GM23248 (cell line): Measurements from ENCODE around the gene MAFB. TPM values are rescaled to one million over a fixed set of nuclear protein-coding genes. Genes with fewer than 3 reads are reported as not detected.
A peak's percentile ranks its signal among the peaks of the same experiment; 100 is the strongest.

Experiments used
- DNase-seq: peaks from one replicate; pipeline ENCODE4 v3.0.0-alpha.2; 2015
- H2AFZ ChIP-seq: fragments of 200-600 bp; sonication (generic); 2 replicates; pipeline ENCODE4 v1.6.1; 2016; ENCODE audit warnings: antibody characterized with exemption
- H3F3A ChIP-seq: fragments of 200-600 bp; sonication (generic); 2 replicates; pipeline ENCODE4 v1.6.1; 2016; ENCODE audit warnings: mild to moderate bottlenecking, antibody characterized with exemption, mixed run types; ENCODE audit not compliant: insufficient read depth
- H3K27ac ChIP-seq: fragments of 200-600 bp; sonication (generic); 2 replicates; pipeline ENCODE4 v1.5.1; 2016; ENCODE audit warnings: mild to moderate bottlenecking
- H3K27me3 ChIP-seq: fragments of 200-600 bp; sonication (generic); replicated peaks from 2 replicates; pipeline ENCODE4 v1.6.1; 2016; ENCODE audit warnings: mild to moderate bottlenecking; ENCODE audit not compliant: insufficient read depth
- H3K36me3 ChIP-seq: fragments of 200-600 bp; sonication (generic); 2 replicates; pipeline ENCODE4 v1.6.1; 2016; ENCODE audit warnings: low read depth, mild to moderate bottlenecking
- H3K4me1 ChIP-seq: fragments of 200-600 bp; sonication (generic); 2 replicates; pipeline ENCODE4 v1.6.1; 2016; ENCODE audit warnings: mild to moderate bottlenecking; ENCODE audit not compliant: insufficient read depth
- H3K4me2 ChIP-seq: fragments of 200-600 bp; sonication (generic); one replicate; pipeline ENCODE4 v1.6.1; 2016; ENCODE audit warnings: mild to moderate bottlenecking; ENCODE audit not compliant: unreplicated experiment
- H3K4me3 ChIP-seq: fragments of 200-600 bp; sonication (generic); 2 replicates; pipeline ENCODE4 v1.5.1; 2016; ENCODE audit warnings: mild to moderate bottlenecking
- H3K79me2 ChIP-seq: fragments of 200-600 bp; sonication (generic); 2 replicates; pipeline ENCODE4 v1.6.1; 2016; ENCODE audit warnings: mild to moderate bottlenecking; ENCODE audit not compliant: insufficient read depth
- H3K9ac ChIP-seq: fragments of 200-600 bp; sonication (generic); 2 replicates; pipeline ENCODE4 v1.6.1; 2016; ENCODE audit warnings: mild to moderate bottlenecking
- H3K9me2 ChIP-seq: fragments of 200-600 bp; sonication (generic); 2 replicates; pipeline ENCODE4 v1.6.1; 2016; ENCODE audit warnings: mixed run types, mild to moderate bottlenecking, moderate library complexity; ENCODE audit not compliant: insufficient read depth
- H3K9me3 ChIP-seq: fragments of 200-600 bp; sonication (generic); one replicate; pipeline ENCODE4 v1.6.1; 2017; ENCODE audit warnings: low read depth
- H4K20me1 ChIP-seq: fragments of 200-600 bp; sonication (generic); 2 replicates; pipeline ENCODE4 v1.6.0; 2016; ENCODE audit not compliant: insufficient read depth
- EZH2 ChIP-seq: fragments of 200-600 bp; sonication (generic); IDR thresholded peaks from 2 replicates; pipeline ENCODE4 v1.6.1; 2018; ENCODE audit warnings: antibody characterized with exemption, mild to moderate bottlenecking; ENCODE audit not compliant: insufficient read depth, poor library complexity, severe bottlenecking
- EZH2phosphoT487 ChIP-seq: fragments of 200-600 bp; sonication (generic); IDR thresholded peaks from 2 replicates; pipeline ENCODE4 v1.6.1; 2018; ENCODE audit warnings: antibody characterized with exemption, moderate library complexity, mild to moderate bottlenecking, low read depth; ENCODE audit not compliant: insufficient read depth
- WGBS, 2 experiments: methylation state at CpG; one replicate each; pipeline ENCODE4 v1.1.6; 2015 to 2017; ENCODE audit warnings: low lambda C conversion rate in 2 of 2, low coverage in 1 of 2; ENCODE audit errors: missing lambda C conversion rate in 2 of 2; 5-methylcytosine and 5-hydroxymethylcytosine counted together
- in situ Hi-C: fragments of 300-500 bp; cut with MboI; formaldehyde crosslinking; loops from 2 replicates; pipeline ENCODE4 v1.15.0; 2020
- polyA plus RNA-seq: library from polyadenylated mRNA; unstranded; fragments of >200 nt; fragmentation: Nextera tagmentation; extraction: Ambion mirVana; gene quantifications from 2 replicates; pipeline ENCODE4 v1.2.1, GENCODE V29; 2016
- total RNA-seq: library from RNA; depleted of rRNA; stranded (reverse); fragments of >200 nt; shearing (Covaris generic); gene quantifications from 2 replicates; pipeline ENCODE4 v1.2.3, GENCODE V29; 2014

Gene MAFB
- total and polyA plus RNA-seq, 2 experiments from 2014 or later, result 1.9 to 3.8 TPM

DNA sequence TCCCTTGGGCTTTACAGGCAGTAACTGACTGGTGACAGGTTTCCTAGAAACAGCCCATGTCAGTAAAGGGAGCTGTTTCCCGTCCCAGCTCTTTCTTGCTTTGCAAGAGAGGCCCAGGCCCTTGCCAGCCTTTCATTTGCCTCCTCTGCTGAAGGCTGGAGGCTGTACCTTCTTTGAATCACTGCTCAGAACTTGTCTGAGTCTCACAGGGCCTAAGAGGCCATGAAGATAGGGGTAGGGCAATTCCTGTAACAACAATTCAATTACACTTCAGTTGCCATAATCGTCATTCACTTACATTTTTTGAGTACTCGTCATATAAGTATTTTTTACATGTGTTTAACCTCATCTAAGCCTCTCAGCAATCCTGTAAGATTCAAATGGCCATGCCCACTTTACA is 25.9 kb upstream of the MAFB start:
- peaks cover 22% of the 10 kb centered on the region for H3K27me3 ChIP-seq
- no peaks in the 10 kb centered on the region for H3F3A ChIP-seq
- H3K4me2 ChIP-seq, result no peak overlapping the region
- TF ChIP-seq EZH2phosphoT487 (no peak), EZH2 (no peak)
- no peaks in the 10 kb centered on the region for H3K4me1 ChIP-seq
- in situ Hi-C loops, result no loop called here
- H3K9ac ChIP-seq, result no peak overlapping the region
- H3K36me3 ChIP-seq, result no peaks in the 10 kb centered on the region
- H3K9me2 ChIP-seq, result no peaks in the 10 kb centered on the region
- H4K20me1 ChIP-seq, result no peaks in the 10 kb centered on the region
- WGBS, 2 experiments, result 50 to 56% methylated on average over 3 of the region's 3 CpGs
- no peak overlapping the region for H3K4me3 ChIP-seq
- H3K27ac ChIP-seq, result no peak overlapping the region
- H3K79me2 ChIP-seq, result no peaks in the 10 kb centered on the region
- no peaks in the 10 kb centered on the region for H3K9me3 ChIP-seq
- DNase-seq, result no peak
- no peak overlapping the region for H2AFZ ChIP-seq

GRCh38 chr20:40714109-40714508 is 25.1 kb upstream of the MAFB start:
- no peak overlapping the region for H3K4me2 ChIP-seq
- DNase-seq, result no peak
- TF ChIP-seq EZH2phosphoT487, result no peak
- TF ChIP-seq EZH2, result no peak
- in situ Hi-C loops, result no loop called here
- no peaks in the 10 kb centered on the region for H3K4me1 ChIP-seq
- no peaks in the 10 kb centered on the region for H3F3A ChIP-seq
- no peaks in the 10 kb centered on the region for H3K79me2 ChIP-seq
- no peaks in the 10 kb centered on the region for H3K9me3 ChIP-seq
- H3K9me2 ChIP-seq, result no peaks in the 10 kb centered on the region
- no peaks in the 10 kb centered on the region for H3K36me3 ChIP-seq
- H4K20me1 ChIP-seq, result no peaks in the 10 kb centered on the region
- H3K27me3 ChIP-seq, result peaks cover 26% of the 10 kb centered on the region
- no peak overlapping the region for H3K27ac ChIP-seq
- no peak overlapping the region for H3K9ac ChIP-seq
- H2AFZ ChIP-seq, result no peak overlapping the region
- H3K4me3 ChIP-seq, result no peak overlapping the region
- 66 to 70% methylated on average over 4 of the region's 4 CpGs for WGBS, 2 experiments

DNA sequence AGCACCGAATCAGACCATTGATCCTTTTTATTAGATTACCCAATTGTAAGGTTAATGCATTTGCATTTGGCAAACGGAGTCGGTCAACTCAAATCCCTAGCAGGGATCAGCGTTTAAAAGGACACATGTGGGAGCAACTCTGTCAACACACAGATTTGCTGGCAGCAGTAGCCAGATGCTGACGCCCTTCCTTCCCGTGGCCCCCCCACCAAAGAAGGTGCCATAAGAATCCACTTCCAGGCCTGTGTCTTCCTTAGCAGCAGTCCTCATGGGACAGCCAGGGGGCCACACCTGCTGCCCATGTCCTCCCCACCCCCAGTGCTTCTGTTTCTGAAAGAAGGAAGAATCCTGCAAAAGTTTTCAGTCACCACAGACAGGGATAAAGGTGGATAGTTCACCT is 24.5 kb upstream of the MAFB start:
- Histone ChIP-seq H4K20me1 (no peaks in the 10 kb centered on the region), H3K27me3 (peaks cover 26% of the 10 kb centered on the region), H3K9ac (no peak overlapping the region), H3K36me3 (no peaks in the 10 kb centered on the region), H3K9me3 (no peaks in the 10 kb centered on the region), H3K4me2 (no peak overlapping the region), H3K79me2 (no peaks in the 10 kb centered on the region), H3K27ac (no peak overlapping the region), H2AFZ (no peak overlapping the region), H3K4me3 (no peak overlapping the region), H3K9me2 (no peaks in the 10 kb centered on the region), H3K4me1 (no peaks in the 10 kb centered on the region), H3F3A (no peaks in the 10 kb centered on the region)
- no peak for TF ChIP-seq EZH2
- no peak for TF ChIP-seq EZH2phosphoT487
- in situ Hi-C loops, result no loop called here
- 69 to 80% methylated on average over 6 of the region's 6 CpGs for WGBS, 2 experiments
- DNase-seq, result no peak

DNA sequence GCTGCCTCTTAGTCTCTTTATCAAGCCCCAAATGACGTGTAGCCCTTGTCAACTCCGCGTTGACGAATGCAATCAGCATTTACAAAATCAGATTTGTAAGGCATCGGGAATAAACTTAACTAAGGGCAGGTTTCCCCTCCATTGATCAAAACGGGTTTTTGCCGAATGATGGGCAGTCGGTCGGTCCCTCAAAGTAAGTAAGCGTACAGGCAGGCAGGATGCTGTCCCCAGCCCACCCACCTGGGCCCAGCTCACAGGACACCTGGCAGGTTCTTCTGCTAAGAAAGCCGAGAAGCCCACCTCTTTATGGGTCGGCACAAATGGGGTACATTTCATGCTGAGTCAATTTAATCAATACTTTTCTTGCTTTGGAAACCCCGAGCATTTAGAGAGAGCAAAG is 22.0 kb upstream of the MAFB start:
- Histone ChIP-seq H3K27ac (no peak overlapping the region), H3K4me3 (no peak overlapping the region), H3K79me2 (no peaks in the 10 kb centered on the region), H3K27me3 (peaks cover 26% of the 10 kb centered on the region), H3K9me3 (no peaks in the 10 kb centered on the region), H3K9ac (no peak overlapping the region), H3K4me2 (no peak overlapping the region), H3K4me1 (no peaks in the 10 kb centered on the region), H4K20me1 (no peaks in the 10 kb centered on the region), H3K36me3 (no peaks in the 10 kb centered on the region), H3K9me2 (no peaks in the 10 kb centered on the region), H2AFZ (no peak overlapping the region), H3F3A (no peaks in the 10 kb centered on the region)
- 52 to 54% methylated on average over 13 of the region's 13 CpGs for WGBS, 2 experiments
- no peak for DNase-seq
- TF ChIP-seq EZH2phosphoT487, result no peak
- TF ChIP-seq EZH2, result no peak
- in situ Hi-C loops, result no loop called here

- no peaks in the 10 kb centered on the region for H3K9me3 ChIP-seq
- TF ChIP-seq EZH2 (no peak), EZH2phosphoT487 (no peak)
- H3K4me2 ChIP-seq, result no peak overlapping the region
- no peak overlapping the region for H3K4me3 ChIP-seq
- H3K27me3 ChIP-seq, result peaks cover 26% of the 10 kb centered on the region
- H4K20me1 ChIP-seq, result no peaks in the 10 kb centered on the region
- no peaks in the 10 kb centered on the region for H3K4me1 ChIP-seq
- no peak overlapping the region for H3K27ac ChIP-seq
- H2AFZ ChIP-seq, result no peak overlapping the region
- no peaks in the 10 kb centered on the region for H3K9me2 ChIP-seq
- no peak overlapping the region for H3K9ac ChIP-seq
- H3K79me2 ChIP-seq, result no peaks in the 10 kb centered on the region
- H3K36me3 ChIP-seq, result no peaks in the 10 kb centered on the region
- WGBS, 2 experiments, result 19% methylated on average over 13 of the region's 13 CpGs
- DNase-seq, result peak; percentile 61
- in situ Hi-C loops, result no loop called here
- H3F3A ChIP-seq, result no peaks in the 10 kb centered on the region
These were observed 21.6 kb upstream of the MAFB start for GRCh38 chr20:40710603-40711002.
